ENCODE measurements around the gene SYPL2. TPM values are rescaled to one million over a fixed set of nuclear protein-coding genes. Genes with fewer than 3 reads are reported as not detected.
A peak's percentile ranks its signal among the peaks of the same experiment; 100 is the strongest.

The SYPL2 gene
- total and polyA plus RNA-seq, 2 donors (not counting 1 experiment from before 2014, with no cell fraction given): not detected

GRCh38 chr1:109501644-109502363, 35.5 kb downstream of the SYPL2 start:
- Histone ChIP-seq H3K4me1 (ENCODE audit: control insufficient read depth in 2 of 2, insufficient read depth in 2 of 2, low read length in 2 of 2) (peaks cover 13 to 14% of the 10 kb centered on the region in 2 donors), H3K27me3 (replicated peaks in 1 of 4; ENCODE audit: control extremely low read depth in 1 of 4, control insufficient read depth in 3 of 4, insufficient read depth in 4 of 4, low read length in 3 of 4) (no peaks in the 10 kb centered on the region), H4K20me1 (ENCODE audit: control insufficient read depth, insufficient read depth, low read length, poor library complexity, severe bottlenecking) (peaks cover 41% of the 10 kb centered on the region), H3K9me3 (ENCODE audit: control extremely low read depth in 1 of 3, control insufficient read depth in 2 of 3, insufficient read depth in 1 of 3, low read length in 2 of 3) (no peaks in the 10 kb centered on the region), H3K9ac (ENCODE audit: low read length) (no peak overlapping the region), H3K27ac (ENCODE audit: low read length in 2 of 2) (no peak overlapping the region), H3K4me3 (ENCODE audit: control extremely low read depth in 1 of 5, extremely low read depth in 1 of 5, insufficient read depth in 1 of 5, low read depth in 2 of 5, low read length in 4 of 5) (no peak overlapping the region), H3K4me2 (replicated peaks; ENCODE audit: low read depth, low read length, poor library complexity, severe bottlenecking) (peak overlapping the region; percentile 25), H3K36me3 (replicated peaks in 1 of 2; ENCODE audit: control extremely low read depth in 1 of 2, control insufficient read depth in 1 of 2, extremely low read depth in 1 of 2, insufficient read depth in 2 of 2, low read length in 1 of 2) (peaks cover 0 to 36% of the 10 kb centered on the region in 2 experiments), H3K79me2 (ENCODE audit: control insufficient read depth, insufficient read depth, low read length) (peaks cover 18% of the 10 kb centered on the region), H2AFZ (ENCODE audit: insufficient read depth, low read depth, low read length, poor library complexity, severe bottlenecking) (no peak overlapping the region)
- Mint-ChIP-seq H3K27ac (peak overlapping the region; percentile 3), H3K4me1 (peaks cover 36% of the 10 kb centered on the region), H3K4me3 (no peak overlapping the region), H3K9me3 (ENCODE audit: insufficient read depth) (no peaks in the 10 kb centered on the region), H3K27me3 (no peaks in the 10 kb centered on the region)
- WGBS (ENCODE audit: insufficient coverage): 70% methylated on average over 4 of the region's 5 CpGs
- CTCF ChIA-PET: interaction anchor here (1.2 to 37.9 kb wide), 4 partner anchors 10 to 30 kb away, joined by 3 to 926 read pairs (median 33); partner anchors contain the start of genes ATXN7L2, CYB561D1 and GPR61
- ATAC-seq (ENCODE audit: low read depth) (no peak), DNase-seq (no peak)
- intact Hi-C loops (cut with micrococcal nuclease): no loop called here
- POLR2A ChIA-PET: no interaction called here
- TF ChIP-seq, protein P1, sequence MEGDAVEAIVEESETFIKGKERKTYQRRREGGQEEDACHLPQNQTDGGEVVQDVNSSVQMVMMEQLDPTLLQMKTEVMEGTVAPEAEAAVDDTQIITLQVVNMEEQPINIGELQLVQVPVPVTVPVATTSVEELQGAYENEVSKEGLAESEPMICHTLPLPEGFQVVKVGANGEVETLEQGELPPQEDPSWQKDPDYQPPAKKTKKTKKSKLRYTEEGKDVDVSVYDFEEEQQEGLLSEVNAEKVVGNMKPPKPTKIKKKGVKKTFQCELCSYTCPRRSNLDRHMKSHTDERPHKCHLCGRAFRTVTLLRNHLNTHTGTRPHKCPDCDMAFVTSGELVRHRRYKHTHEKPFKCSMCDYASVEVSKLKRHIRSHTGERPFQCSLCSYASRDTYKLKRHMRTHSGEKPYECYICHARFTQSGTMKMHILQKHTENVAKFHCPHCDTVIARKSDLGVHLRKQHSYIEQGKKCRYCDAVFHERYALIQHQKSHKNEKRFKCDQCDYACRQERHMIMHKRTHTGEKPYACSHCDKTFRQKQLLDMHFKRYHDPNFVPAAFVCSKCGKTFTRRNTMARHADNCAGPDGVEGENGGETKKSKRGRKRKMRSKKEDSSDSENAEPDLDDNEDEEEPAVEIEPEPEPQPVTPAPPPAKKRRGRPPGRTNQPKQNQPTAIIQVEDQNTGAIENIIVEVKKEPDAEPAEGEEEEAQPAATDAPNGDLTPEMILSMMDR (IDR thresholded peaks at IDR 0.05): no peak

DNA sequence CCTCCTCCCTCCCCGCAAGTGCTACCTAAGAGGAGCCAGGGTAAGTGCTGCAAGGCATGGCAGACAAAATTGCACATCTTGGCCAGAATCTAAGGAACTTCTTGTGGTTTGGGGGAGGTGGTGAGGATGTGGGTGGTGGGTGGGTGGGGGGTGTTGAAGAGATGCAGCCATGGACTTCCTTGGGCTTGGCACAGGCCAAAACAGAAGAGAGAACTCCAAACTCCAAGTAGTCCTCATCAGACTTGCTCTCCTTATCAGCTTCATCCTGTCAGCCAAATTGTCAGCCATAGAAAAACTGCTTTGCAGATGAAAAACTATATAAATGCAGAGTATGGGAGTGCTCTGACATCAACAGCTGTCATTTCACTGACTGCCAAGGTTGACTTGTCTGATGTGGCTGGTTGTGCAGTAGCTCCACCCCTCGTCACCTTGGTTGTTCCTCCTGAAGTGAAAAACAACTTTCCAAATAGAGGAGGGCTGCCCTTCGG, 36.1 kb downstream of the SYPL2 start:
- Histone ChIP-seq H3K36me3 (replicated peaks in 1 of 2; ENCODE audit: control extremely low read depth in 1 of 2, control insufficient read depth in 1 of 2, extremely low read depth in 1 of 2, insufficient read depth in 2 of 2, low read length in 1 of 2) (peaks cover 0 to 30% of the 10 kb centered on the region in 2 experiments), H2AFZ (ENCODE audit: insufficient read depth, low read depth, low read length, poor library complexity, severe bottlenecking) (no peak overlapping the region), H3K4me2 (replicated peaks; ENCODE audit: low read depth, low read length, poor library complexity, severe bottlenecking) (peak overlapping the region; percentile 25), H3K27me3 (replicated peaks in 1 of 4; ENCODE audit: control extremely low read depth in 1 of 4, control insufficient read depth in 3 of 4, insufficient read depth in 4 of 4, low read length in 3 of 4) (no peaks in the 10 kb centered on the region), H4K20me1 (ENCODE audit: control insufficient read depth, insufficient read depth, low read length, poor library complexity, severe bottlenecking) (peaks cover 35% of the 10 kb centered on the region), H3K9ac (ENCODE audit: low read length) (no peak overlapping the region), H3K4me3 (ENCODE audit: control extremely low read depth in 1 of 5, extremely low read depth in 1 of 5, insufficient read depth in 1 of 5, low read depth in 2 of 5, low read length in 4 of 5) (no peak overlapping the region), H3K9me3 (ENCODE audit: control extremely low read depth in 1 of 3, control insufficient read depth in 2 of 3, insufficient read depth in 1 of 3, low read length in 2 of 3) (no peaks in the 10 kb centered on the region), H3K27ac (ENCODE audit: low read length in 2 of 2) (peak overlapping the region in 1 of 2 donors; percentile 17), H3K79me2 (ENCODE audit: control insufficient read depth, insufficient read depth, low read length) (peaks cover 12% of the 10 kb centered on the region), H3K4me1 (ENCODE audit: control insufficient read depth in 2 of 2, insufficient read depth in 2 of 2, low read length in 2 of 2) (peaks cover 13 to 14% of the 10 kb centered on the region in 2 donors)
- TF ChIP-seq EZH2 (IDR thresholded peaks at IDR 0.05; ENCODE audit: borderline replicate concordance, insufficient read depth, low read depth, low read length, poor library complexity, severe bottlenecking): no peak
- TF ChIP-seq, protein P1 (IDR thresholded peaks at IDR 0.05): no peak
- intact Hi-C loops (cut with micrococcal nuclease): no loop called here
- WGBS (ENCODE audit: insufficient coverage): no CpG with 5 or more reads among the region's 3 CpGs
- Mint-ChIP-seq H3K9me3 (ENCODE audit: insufficient read depth) (no peaks in the 10 kb centered on the region), H3K27ac (peak overlapping the region; percentile 29), H3K4me1 (peaks cover 36% of the 10 kb centered on the region), H3K27me3 (no peaks in the 10 kb centered on the region), H3K4me3 (no peak overlapping the region)
- no peak for DNase-seq
- ChIA-PET CTCF (interaction anchor here (1.2 to 37.9 kb wide), 4 partner anchors 10 to 30 kb away, joined by 3 to 926 read pairs (median 33); partner anchors contain the start of genes ATXN7L2, CYB561D1 and GPR61), POLR2A (no interaction called here)
- ATAC-seq (ENCODE audit: low read depth): peak; percentile 47

Data from B cell (primary cell).